SK-N-SH (cell line): ENCODE results near the gene TECR. TPM values are rescaled to one million over a fixed set of nuclear protein-coding genes. Genes with fewer than 3 reads are reported as not detected.
A peak's percentile ranks its signal among the peaks of the same experiment; 100 is the strongest.

ENCODE experiments used
- CTCF ChIA-PET: fragments of 300-600, 350-600 bp; formaldehyde crosslinking; extraction: SDS; loops from one replicate; lab custom pipeline; 2021; lab: Yijun Ruan, JAX
- POLR2A ChIA-PET: fragments of 350-600 bp; sonication (Branson Sonifier 250); formaldehyde crosslinking; extraction: SDS; loops from one replicate; lab custom pipeline; 2020; ENCODE audit warnings: antibody characterized with exemption, inconsistent platforms; lab: Yijun Ruan, JAX
- DNase-seq: peaks from one replicate; pipeline ENCODE4 v3.0.0; 2012
- H2AFZ ChIP-seq: fragments of 200-600 bp; sonication (generic); 2 replicates; pipeline ENCODE4 v1.8.1; 2016; ENCODE audit warnings: antibody characterized with exemption, mild to moderate bottlenecking, low read depth
- H3F3A ChIP-seq: fragments of 200-600 bp; sonication (generic); replicated peaks from 2 replicates; pipeline ENCODE3; 2016; ENCODE audit warnings: antibody characterized with exemption, mild to moderate bottlenecking; ENCODE audit not compliant: insufficient read depth
- H3K27ac ChIP-seq, 2 experiments: fragments of 200-500 bp in 1 of 2; fragments of 200-600 bp in 1 of 2; sonication (Bioruptor generic) in 1 of 2; sonication (generic), shearing (Covaris generic) in 1 of 2; 2 replicates each; pipeline versions ENCODE4 v1.5.1 to v1.6.1; 2014 to 2016; ENCODE audit warnings: low read depth in 2 of 2, inconsistent platforms in 1 of 2, low read length in 1 of 2, mild to moderate bottlenecking in 1 of 2, mixed read lengths in 1 of 2
- H3K27me3 ChIP-seq: fragments of 200-600 bp; sonication (generic), shearing (Covaris generic); 2 replicates; pipeline ENCODE4 v1.6.1; 2016; ENCODE audit warnings: mixed run types; ENCODE audit not compliant: insufficient read depth
- H3K36me3 ChIP-seq, 2 experiments: fragments of 200-500 bp in 1 of 2; fragments of 200-600 bp in 1 of 2; sonication (Bioruptor generic) in 1 of 2; sonication (generic) in 1 of 2; replicated peaks in 1 of 2; 2 replicates each; pipeline versions ENCODE3 to v1.5.1; 2014 to 2016; ENCODE audit warnings: low read length in 1 of 2, mild to moderate bottlenecking in 1 of 2; ENCODE audit not compliant: insufficient read depth in 2 of 2, control insufficient read depth in 1 of 2
- H3K4me1 ChIP-seq, 2 experiments: fragments of 200-500 bp in 1 of 2; fragments of 200-600 bp in 1 of 2; sonication (Bioruptor generic) in 1 of 2; sonication (generic), shearing (Covaris generic) in 1 of 2; 2 replicates each; pipeline versions ENCODE4 v1.5.1 to v1.6.1; 2014 to 2016; ENCODE audit warnings: low read depth in 1 of 2, low read length in 1 of 2, mixed run types in 1 of 2; ENCODE audit not compliant: insufficient read depth in 2 of 2, control insufficient read depth in 1 of 2
- H3K4me2 ChIP-seq: fragments of 200-600 bp; sonication (generic), shearing (Covaris generic); 2 replicates; pipeline ENCODE4 v1.6.1; 2017; ENCODE audit warnings: mixed run types
- H3K4me3 ChIP-seq, 2 experiments: fragments of 200-500 bp in 1 of 2; fragments of 200-600 bp in 1 of 2; sonication (Bioruptor generic) in 1 of 2; sonication (generic), shearing (Covaris generic) in 1 of 2; 2 replicates each; pipeline versions ENCODE4 v1.5.1 to v1.8.1; 2014 to 2016; ENCODE audit warnings: low read depth in 2 of 2, inconsistent platforms in 1 of 2, low read length in 1 of 2, mild to moderate bottlenecking in 1 of 2, mixed read lengths in 1 of 2, moderate library complexity in 1 of 2
- H3K79me2 ChIP-seq: fragments of 200-600 bp; sonication (generic); 2 replicates; pipeline ENCODE4 v1.8.1; 2017; ENCODE audit warnings: mild to moderate bottlenecking; ENCODE audit not compliant: insufficient read depth
- H3K9ac ChIP-seq: fragments of 200-600 bp; sonication (generic); 2 replicates; pipeline ENCODE4 v1.6.1; 2017; ENCODE audit warnings: mixed run types
- H3K9me2 ChIP-seq: fragments of 200-600 bp; sonication (generic); 2 replicates; pipeline ENCODE4 v1.6.1; 2017; ENCODE audit warnings: mixed run types
- H3K9me3 ChIP-seq: fragments of 200-600 bp; sonication (generic); 2 replicates; pipeline ENCODE4 v1.6.1; 2017; ENCODE audit warnings: mixed run types, mild to moderate bottlenecking, moderate library complexity
- H4K20me1 ChIP-seq: fragments of 200-600 bp; sonication (generic); 2 replicates; pipeline ENCODE4 v1.6.1; 2017; ENCODE audit warnings: mild to moderate bottlenecking, mixed run types; ENCODE audit not compliant: insufficient read depth
- CHD2 ChIP-seq: fragments of 150-350 bp; IDR thresholded peaks from 2 replicates; pipeline ENCODE4 v1.6.1; 2018; ENCODE audit warnings: low read length; ENCODE audit not compliant: partially characterized antibody
- FOXJ3 ChIP-seq: sonication (generic); formaldehyde crosslinking; IDR thresholded peaks from 2 replicates; pipeline ENCODE4 v1.5.1; 2020; ENCODE audit warnings: mild to moderate bottlenecking, missing genetic modification reagents
- GATA2 ChIP-seq: sonication (generic); formaldehyde crosslinking; IDR thresholded peaks from 2 replicates; pipeline ENCODE4 v1.5.0; 2020; ENCODE audit warnings: mild to moderate bottlenecking, missing genetic modification reagents
- JUND ChIP-seq: IDR thresholded peaks from 2 replicates; pipeline ENCODE4 v1.4.0; 2012
- MEF2A ChIP-seq: IDR thresholded peaks from 2 replicates; pipeline ENCODE4 v1.4.0; 2012; ENCODE audit warnings: low read depth, borderline replicate concordance
- NFIC ChIP-seq: IDR thresholded peaks from 2 replicates; pipeline ENCODE4 v1.4.0; 2012; ENCODE audit warnings: borderline replicate concordance
- POLR2AphosphoS5 ChIP-seq: IDR thresholded peaks from 2 replicates; pipeline ENCODE4 v1.6.1; 2012; ENCODE audit warnings: low read depth, low read length
- RCOR1 ChIP-seq: fragments of 150-350 bp; IDR thresholded peaks from 2 replicates; pipeline ENCODE4 v1.6.1; 2017; ENCODE audit warnings: antibody characterized with exemption, low read length
- RFX5 ChIP-seq: IDR thresholded peaks from 2 replicates; pipeline ENCODE4 v1.6.1; 2012; ENCODE audit warnings: mild to moderate bottlenecking, improper control_type of control experiment, low read length
- RXRA ChIP-seq: IDR thresholded peaks from 2 replicates; pipeline ENCODE4 v1.4.0; 2012; ENCODE audit warnings: low read depth, mild to moderate bottlenecking, borderline replicate concordance
- SMC3 ChIP-seq: IDR thresholded peaks from 2 replicates; pipeline ENCODE4 v1.6.1; 2012; ENCODE audit warnings: low read depth, low read length, improper control_type of control experiment
- TAF1 ChIP-seq: IDR thresholded peaks from 2 replicates; pipeline ENCODE4 v1.6.1; 2012; ENCODE audit warnings: low read depth, mild to moderate bottlenecking, low read length, moderate library complexity, borderline replicate concordance
- YY1 ChIP-seq: IDR thresholded peaks from 2 replicates; pipeline ENCODE4 v1.4.0; 2012; ENCODE audit warnings: low read depth, mild to moderate bottlenecking
- WGBS: methylation state at CpG from one replicate; pipeline ENCODE4 v1.1.6; 2017; ENCODE audit warnings: low lambda C conversion rate; 5-methylcytosine and 5-hydroxymethylcytosine counted together
- polyA plus RNA-seq, 3 experiments: library from polyadenylated mRNA; depleted of rRNA; stranded (reverse); fragments of >200 nt; gene quantifications; 2 replicates each; pipeline ENCODE4 v1.2.3, GENCODE V29; 2012
- TF ChIP-seq, protein P1 (sequence below): fragments of 150-350 bp; IDR thresholded peaks from 2 replicates; pipeline ENCODE4 v1.6.1; 2017; ENCODE audit warnings: antibody characterized with exemption, low read length, low read depth, borderline replicate concordance
- TF ChIP-seq, protein P2 (sequence below): IDR thresholded peaks from 2 replicates; pipeline ENCODE4; 2012
- TF ChIP-seq, protein P3 (sequence below): IDR thresholded peaks from 2 replicates; pipeline ENCODE4 v1.4.0; 2012; ENCODE audit warnings: low read depth
- TF ChIP-seq, protein P4 (sequence below): IDR thresholded peaks from 2 replicates; pipeline ENCODE4 v1.4.0; 2012; ENCODE audit warnings: low read depth, borderline replicate concordance
- TF ChIP-seq, protein P5 (sequence below): IDR thresholded peaks from 2 replicates; pipeline ENCODE4 v1.4.0; 2012; ENCODE audit warnings: low read depth, borderline replicate concordance
- TF ChIP-seq, protein P6 (sequence below): IDR thresholded peaks from 2 replicates; pipeline ENCODE4 v1.6.1; 2012; ENCODE audit warnings: mild to moderate bottlenecking, low read depth, low read length, moderate library complexity

Gene TECR
- polyA plus RNA-seq, 1 of the 3 experiments (the other 2 are of a cell fraction), result 110 TPM

DNA sequence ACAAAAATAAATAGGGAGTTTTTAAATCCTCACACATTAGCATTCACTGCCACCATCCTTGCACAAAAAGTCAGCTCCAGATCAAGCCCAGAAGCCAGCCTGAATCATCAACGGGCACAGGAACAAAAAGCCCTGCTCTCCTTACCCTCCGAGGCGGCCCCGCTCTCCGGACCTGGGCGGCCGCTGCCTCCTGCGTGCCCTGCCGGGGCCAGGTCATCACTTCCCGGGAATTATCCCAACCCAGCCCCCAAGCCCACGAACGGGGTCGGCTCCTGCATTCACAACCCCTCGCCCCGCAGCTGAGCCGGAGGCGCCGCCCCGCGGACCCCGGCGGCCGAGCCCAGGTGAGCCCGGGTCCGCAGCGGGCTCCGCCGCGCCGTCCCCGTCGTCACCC, 12.0 kb upstream of the TECR start:
- peak overlapping the region; percentile 99 for H3K9ac ChIP-seq
- no peaks in the 10 kb centered on the region for H3K9me3 ChIP-seq
- H3K4me3 ChIP-seq, result peak overlapping the region; percentile 87 to 90
- H4K20me1 ChIP-seq, result peaks cover 36% of the 10 kb centered on the region
- H3F3A ChIP-seq, result peaks cover 42% of the 10 kb centered on the region
- H3K4me1 ChIP-seq, result peaks cover 24 to 39% of the 10 kb centered on the region in 2 experiments; a peak in 3 of 4 replicates
- peak overlapping the region; percentile 95 for H3K4me2 ChIP-seq
- CTCF ChIA-PET, result interaction anchor here (1.4 to 3.8 kb wide), 6 partner anchors 11 to 169 kb away, joined by 3 to 30 read pairs (median 5); no protein-coding TSS in a partner anchor
- H3K27ac ChIP-seq, result peak overlapping the region; percentile 93 to 96; a peak in 3 of 4 replicates
- H2AFZ ChIP-seq, result no peak overlapping the region
- 0% methylated on average over 11 of the region's 32 CpGs for WGBS
- POLR2A ChIA-PET, result interaction anchor here (0.9 to 1.5 kb wide), 6 partner anchors 21 to 678 kb away, joined by 3 to 15 read pairs (median 3); partner anchors contain the start of genes ASF1B and GIPC1
- no peaks in the 10 kb centered on the region for H3K9me2 ChIP-seq
- TF ChIP-seq RXRA (no peak), FOXJ3 (no peak), RCOR1 (no peak), GATA2 (CRISPR knock-in tag) (no peak), TAF1 (no peak), YY1 (no peak), RFX5 (no peak), MEF2A (no peak), NFIC (no peak), JUND (no peak), SMC3 (no peak), CHD2 (no peak), POLR2AphosphoS5 (no peak)
- TF ChIP-seq, protein P1, sequence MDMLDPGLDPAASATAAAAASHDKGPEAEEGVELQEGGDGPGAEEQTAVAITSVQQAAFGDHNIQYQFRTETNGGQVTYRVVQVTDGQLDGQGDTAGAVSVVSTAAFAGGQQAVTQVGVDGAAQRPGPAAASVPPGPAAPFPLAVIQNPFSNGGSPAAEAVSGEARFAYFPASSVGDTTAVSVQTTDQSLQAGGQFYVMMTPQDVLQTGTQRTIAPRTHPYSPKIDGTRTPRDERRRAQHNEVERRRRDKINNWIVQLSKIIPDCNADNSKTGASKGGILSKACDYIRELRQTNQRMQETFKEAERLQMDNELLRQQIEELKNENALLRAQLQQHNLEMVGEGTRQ, result no peak
- TF ChIP-seq, protein P2, sequence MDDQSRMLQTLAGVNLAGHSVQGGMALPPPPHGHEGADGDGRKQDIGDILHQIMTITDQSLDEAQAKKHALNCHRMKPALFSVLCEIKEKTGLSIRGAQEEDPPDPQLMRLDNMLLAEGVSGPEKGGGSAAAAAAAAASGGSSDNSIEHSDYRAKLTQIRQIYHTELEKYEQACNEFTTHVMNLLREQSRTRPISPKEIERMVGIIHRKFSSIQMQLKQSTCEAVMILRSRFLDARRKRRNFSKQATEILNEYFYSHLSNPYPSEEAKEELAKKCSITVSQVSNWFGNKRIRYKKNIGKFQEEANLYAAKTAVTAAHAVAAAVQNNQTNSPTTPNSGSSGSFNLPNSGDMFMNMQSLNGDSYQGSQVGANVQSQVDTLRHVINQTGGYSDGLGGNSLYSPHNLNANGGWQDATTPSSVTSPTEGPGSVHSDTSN, result no peak
- TF ChIP-seq, protein P3, sequence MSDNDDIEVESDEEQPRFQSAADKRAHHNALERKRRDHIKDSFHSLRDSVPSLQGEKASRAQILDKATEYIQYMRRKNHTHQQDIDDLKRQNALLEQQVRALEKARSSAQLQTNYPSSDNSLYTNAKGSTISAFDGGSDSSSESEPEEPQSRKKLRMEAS, result no peak
- TF ChIP-seq, protein P4, sequence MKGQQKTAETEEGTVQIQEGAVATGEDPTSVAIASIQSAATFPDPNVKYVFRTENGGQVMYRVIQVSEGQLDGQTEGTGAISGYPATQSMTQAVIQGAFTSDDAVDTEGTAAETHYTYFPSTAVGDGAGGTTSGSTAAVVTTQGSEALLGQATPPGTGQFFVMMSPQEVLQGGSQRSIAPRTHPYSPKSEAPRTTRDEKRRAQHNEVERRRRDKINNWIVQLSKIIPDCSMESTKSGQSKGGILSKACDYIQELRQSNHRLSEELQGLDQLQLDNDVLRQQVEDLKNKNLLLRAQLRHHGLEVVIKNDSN, result no peak
- TF ChIP-seq, protein P5, sequence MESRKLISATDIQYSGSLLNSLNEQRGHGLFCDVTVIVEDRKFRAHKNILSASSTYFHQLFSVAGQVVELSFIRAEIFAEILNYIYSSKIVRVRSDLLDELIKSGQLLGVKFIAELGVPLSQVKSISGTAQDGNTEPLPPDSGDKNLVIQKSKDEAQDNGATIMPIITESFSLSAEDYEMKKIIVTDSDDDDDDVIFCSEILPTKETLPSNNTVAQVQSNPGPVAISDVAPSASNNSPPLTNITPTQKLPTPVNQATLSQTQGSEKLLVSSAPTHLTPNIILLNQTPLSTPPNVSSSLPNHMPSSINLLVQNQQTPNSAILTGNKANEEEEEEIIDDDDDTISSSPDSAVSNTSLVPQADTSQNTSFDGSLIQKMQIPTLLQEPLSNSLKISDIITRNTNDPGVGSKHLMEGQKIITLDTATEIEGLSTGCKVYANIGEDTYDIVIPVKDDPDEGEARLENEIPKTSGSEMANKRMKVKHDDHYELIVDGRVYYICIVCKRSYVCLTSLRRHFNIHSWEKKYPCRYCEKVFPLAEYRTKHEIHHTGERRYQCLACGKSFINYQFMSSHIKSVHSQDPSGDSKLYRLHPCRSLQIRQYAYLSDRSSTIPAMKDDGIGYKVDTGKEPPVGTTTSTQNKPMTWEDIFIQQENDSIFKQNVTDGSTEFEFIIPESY, result no peak
- TF ChIP-seq, protein P6, sequence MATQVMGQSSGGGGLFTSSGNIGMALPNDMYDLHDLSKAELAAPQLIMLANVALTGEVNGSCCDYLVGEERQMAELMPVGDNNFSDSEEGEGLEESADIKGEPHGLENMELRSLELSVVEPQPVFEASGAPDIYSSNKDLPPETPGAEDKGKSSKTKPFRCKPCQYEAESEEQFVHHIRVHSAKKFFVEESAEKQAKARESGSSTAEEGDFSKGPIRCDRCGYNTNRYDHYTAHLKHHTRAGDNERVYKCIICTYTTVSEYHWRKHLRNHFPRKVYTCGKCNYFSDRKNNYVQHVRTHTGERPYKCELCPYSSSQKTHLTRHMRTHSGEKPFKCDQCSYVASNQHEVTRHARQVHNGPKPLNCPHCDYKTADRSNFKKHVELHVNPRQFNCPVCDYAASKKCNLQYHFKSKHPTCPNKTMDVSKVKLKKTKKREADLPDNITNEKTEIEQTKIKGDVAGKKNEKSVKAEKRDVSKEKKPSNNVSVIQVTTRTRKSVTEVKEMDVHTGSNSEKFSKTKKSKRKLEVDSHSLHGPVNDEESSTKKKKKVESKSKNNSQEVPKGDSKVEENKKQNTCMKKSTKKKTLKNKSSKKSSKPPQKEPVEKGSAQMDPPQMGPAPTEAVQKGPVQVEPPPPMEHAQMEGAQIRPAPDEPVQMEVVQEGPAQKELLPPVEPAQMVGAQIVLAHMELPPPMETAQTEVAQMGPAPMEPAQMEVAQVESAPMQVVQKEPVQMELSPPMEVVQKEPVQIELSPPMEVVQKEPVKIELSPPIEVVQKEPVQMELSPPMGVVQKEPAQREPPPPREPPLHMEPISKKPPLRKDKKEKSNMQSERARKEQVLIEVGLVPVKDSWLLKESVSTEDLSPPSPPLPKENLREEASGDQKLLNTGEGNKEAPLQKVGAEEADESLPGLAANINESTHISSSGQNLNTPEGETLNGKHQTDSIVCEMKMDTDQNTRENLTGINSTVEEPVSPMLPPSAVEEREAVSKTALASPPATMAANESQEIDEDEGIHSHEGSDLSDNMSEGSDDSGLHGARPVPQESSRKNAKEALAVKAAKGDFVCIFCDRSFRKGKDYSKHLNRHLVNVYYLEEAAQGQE, result no peak
- H3K79me2 ChIP-seq, result peaks cover 44% of the 10 kb centered on the region
- DNase-seq, result no peak
- no peaks in the 10 kb centered on the region for H3K27me3 ChIP-seq
- H3K36me3 ChIP-seq, result peaks cover 22 to 29% of the 10 kb centered on the region in 2 experiments
